ENCODE measurements around the gene KATNBL1.

Gene KATNBL1

DNA sequence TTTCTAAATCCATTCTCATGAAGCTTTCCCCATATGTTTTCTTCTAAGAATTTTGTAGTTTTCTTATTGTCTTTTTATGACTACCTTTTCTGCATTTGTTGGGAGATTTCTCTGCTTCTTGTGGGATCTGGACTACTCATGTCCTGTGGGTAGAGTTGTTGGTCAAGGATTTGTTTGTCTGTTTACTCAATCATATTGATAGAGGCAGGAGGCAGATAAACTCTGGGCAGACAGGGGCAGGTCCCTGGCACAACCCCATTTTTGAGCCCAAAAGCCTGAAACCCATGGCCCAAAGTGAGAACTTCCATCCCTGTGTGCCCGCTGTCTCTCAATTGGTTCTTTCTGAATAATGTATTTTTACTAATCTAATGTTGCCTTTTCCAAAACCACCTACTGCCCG lies 95.7 kb downstream of the KATNBL1 start:
- no peak for DNase-seq

DNA sequence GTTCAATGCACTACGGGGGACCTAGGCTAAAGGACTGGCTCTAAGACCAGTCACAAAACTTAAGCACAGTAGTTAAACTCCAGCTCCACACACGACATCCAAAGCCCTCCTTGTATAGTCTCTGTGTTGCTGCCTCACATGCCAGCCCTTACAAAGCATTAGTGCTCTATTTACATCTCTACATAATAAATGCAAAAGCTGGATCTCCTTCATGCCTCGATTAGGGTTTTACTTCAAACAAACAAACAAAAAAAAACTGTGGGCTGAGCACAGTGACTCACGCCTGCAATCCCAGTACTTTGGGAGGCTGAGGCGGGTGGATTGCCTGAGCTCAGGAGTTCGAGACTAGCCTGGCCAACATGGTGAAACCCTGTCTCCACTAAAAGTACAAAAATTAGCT lies 98.4 kb downstream of the KATNBL1 start:
- no peak for DNase-seq

DNA sequence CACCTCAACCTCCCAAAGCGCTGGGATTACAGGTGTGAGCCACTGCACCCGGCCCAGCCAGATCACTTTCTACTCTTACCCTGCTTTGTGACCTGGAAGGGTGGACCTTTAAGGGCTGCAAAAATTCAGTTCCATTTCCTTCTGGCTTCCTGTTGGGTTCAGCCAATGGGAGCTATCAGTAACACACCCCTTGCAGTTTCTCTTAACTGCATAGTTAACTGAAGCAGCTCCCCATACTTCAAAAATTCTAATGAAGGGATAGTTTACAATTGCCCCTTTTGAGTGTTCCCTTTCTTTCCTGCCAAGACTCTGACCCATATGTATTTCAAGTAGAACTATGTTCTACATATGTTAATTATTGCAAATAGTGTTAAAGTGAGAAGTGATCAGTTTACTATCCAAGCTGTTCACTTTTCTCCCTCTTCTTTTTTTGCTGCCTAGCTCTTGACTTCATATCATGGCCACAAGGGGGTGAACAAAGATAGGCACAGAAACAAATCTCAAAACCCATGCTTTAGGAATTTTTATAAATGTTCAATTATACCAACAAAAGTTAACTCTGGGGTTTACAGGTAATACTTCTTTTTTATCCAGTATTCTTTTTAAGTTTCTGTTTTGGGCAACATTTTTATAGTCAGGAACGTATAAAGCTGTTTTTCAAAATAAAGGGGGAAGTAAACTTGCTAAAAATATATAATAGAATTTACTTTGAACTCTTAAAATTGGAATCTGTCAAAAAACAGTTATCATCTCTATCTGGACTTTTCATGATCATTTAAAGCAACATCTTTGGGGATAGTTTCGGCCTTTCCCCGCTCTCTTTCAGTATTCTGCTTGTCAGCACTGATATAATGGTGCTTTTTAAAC lies 99.9 kb downstream of the KATNBL1 start:
- peak; percentile 17 for DNase-seq

DNA sequence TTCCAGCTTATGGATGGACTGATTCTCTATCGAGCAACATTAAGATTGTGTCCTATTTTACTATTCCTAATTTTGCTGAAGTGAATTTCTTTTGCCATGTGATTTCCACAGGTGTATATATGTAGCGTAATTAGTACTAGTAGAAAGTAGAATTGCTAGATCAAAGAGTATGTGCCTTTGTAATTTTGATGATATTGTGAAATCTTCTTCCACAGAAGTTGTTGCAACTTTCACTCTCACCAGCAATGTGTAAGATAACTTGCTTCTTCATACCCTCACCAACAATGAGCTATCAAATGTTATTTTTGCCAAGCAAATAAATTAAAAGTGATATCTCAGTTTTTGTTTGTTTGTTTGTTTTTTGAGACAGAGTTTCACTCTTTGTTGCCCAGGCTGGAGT lies 102.6 kb downstream of the KATNBL1 start:
- DNase-seq, result no peak

DNA sequence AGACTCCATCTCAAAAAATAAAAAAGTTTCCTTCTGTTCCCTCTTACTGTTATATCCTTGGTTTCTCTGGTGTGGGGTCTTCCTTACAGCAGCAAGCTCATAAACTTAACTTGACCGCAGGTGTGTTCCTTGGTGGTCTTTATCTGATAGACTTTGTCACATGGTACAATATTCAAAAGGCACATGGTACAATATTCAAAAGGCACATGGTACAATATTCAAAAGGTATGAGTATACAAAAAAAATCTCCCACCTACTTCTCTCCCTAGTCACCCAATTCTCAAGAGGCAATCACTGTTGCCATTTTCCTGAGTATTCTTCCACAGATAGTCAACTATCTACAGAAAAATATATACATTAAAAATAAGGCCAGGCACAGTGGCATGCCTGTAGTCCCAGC lies 103.5 kb downstream of the KATNBL1 start:
- DNase-seq, result no peak

DNA sequence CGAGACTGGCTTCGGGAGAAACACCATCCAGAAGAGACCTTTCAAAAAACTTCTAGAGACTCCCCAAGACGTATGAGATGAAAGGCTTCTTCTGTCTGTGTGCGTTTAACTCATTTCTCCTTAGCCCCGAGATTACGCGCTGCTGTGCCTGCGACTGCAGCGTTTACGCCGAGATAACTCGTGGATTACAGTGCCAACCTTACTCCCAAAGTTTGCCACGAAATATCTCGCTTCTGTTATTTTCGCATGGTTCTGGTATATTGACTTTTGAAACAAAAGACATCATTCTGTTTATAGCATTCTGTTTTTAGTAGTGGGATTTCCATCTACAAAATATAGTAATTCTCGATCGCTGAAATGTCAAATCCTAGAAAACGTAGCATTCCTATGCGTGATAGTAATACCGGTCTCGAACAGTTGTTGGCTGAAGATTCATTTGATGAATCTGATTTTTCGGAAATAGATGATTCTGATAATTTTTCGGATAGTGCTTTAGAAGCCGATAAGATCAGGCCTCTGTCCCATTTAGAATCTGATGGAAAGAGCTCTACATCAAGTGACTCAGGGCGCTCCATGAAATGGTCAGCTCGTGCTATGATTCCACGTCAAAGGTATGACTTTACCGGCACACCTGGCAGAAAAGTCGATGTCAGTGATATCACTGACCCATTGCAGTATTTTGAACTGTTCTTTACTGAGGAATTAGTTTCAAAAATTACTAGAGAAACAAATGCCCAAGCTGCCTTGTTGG lies 107.5 kb downstream of the KATNBL1 start:
- no peak for DNase-seq

DNA sequence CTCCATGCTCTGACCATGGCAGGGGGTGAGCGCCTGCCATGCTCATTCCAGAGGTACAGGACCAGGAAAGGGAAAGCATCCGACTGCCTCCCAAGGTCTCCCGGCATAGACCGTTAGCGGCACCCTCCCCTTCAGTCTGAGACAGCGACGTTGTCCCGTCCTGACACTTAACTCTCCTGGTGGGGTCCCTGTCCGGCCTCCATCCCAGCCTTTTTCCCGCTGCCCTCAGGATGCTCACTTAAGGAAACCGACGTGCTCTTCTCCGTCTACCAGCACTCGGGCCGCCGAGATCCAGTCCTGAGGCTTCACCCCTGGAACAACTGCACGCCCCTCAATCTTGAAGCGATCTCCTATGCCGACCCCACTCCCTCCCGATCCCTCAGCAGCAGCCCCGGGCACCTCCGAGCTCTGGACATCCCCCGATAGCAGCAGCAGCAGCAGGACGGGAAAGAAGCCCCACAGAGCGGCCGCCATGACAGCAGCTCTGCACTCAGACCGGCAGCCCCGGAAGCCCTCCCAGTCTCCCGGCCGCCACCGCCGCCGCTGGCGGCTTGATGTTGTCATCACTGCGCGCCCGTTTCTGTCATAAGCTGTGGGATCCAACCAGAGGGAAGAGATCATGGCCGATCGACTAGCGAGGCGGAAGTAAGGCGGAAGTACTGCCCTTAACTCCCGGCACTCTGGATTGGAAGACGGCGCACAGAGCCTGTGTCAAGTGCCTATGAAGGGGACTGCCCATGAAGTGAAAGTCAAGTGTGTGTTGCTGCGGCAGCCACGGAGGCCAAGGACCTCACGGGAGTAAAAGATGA lies 108.3 kb downstream of the KATNBL1 start, which contains the start of the genes EMC7 and PGBD4:
Gene EMC7, minus strand, starts transcription at position 497 of the 809 bp plus-strand sequence. Its CDS starts 23 bp downstream, at position 474.
Gene PGBD4, plus strand, starts transcription at position 718 of the 809 bp plus-strand sequence. CDS start 449 bp downstream, outside the sequence.
- peak; percentile 99 for DNase-seq

DNA sequence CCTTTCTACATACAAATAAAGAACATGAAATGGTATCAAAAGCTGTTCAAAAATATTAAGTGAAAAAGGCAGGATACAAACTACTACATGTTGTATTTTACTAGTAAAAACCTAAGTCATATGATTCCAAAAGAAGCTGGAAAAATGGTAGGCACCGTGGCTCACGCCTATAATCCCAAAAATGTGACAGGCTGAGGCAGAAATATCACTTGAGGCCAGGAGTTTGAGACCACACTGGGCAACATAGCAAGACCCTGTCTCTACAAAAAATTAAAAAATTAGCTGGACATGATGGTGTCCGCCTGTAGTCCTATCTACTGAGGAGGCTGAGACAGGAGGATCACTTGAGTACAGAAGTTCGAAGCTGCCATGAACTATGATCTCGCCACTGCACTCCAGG lies 110.0 kb downstream of the KATNBL1 start:
- DNase-seq, result no peak

All from CD4-positive, alpha-beta T cell treated with Interleukin-4 for 4 hours (primary cell).